Uterus (tissue), 4 donors: ENCODE measurements around the gene PIAS1. TPM values are rescaled to one million over a fixed set of nuclear protein-coding genes. Genes with fewer than 3 reads are reported as not detected.
A peak's percentile ranks its signal among the peaks of the same experiment; 100 is the strongest.
"Not testable (repeated sequence)": the region's sequence is repeated elsewhere in the genome, so short reads cannot be mapped to it uniquely, and the experiment has no call there.

Source experiments
- DNase-seq, 2 donors: peaks; one replicate each; pipeline ENCODE4 v3.0.0-alpha.2; 2019 to 2020
- H3K27ac ChIP-seq, 2 donors: fragments of 200-600 bp; sonication (generic); 1 replicate in 1 of 2; 2 replicates in 1 of 2; pipeline ENCODE4 v1.5.1; 2016 to 2018
- H3K27me3 ChIP-seq, 2 donors: fragments of 200-600 bp; sonication (generic); one replicate each; pipeline ENCODE4 v1.5.1; 2018 to 2019; ENCODE audit warnings: control low read depth in 1 of 2
- H3K36me3 ChIP-seq, 2 donors: fragments of 200-600 bp; sonication (generic); one replicate each; pipeline ENCODE4 v1.5.1; 2019; ENCODE audit warnings: control low read depth in 1 of 2
- H3K4me1 ChIP-seq, 2 donors: fragments of 200-600 bp; sonication (generic); one replicate each; pipeline ENCODE4 v1.5.1; 2018 to 2019; ENCODE audit warnings: control low read depth in 1 of 2
- H3K4me3 ChIP-seq, 2 donors: fragments of 200-600 bp; sonication (generic); 1 replicate in 1 of 2; 2 replicates in 1 of 2; pipeline ENCODE4 v1.5.1; 2018 to 2019; ENCODE audit warnings: mild to moderate bottlenecking in 1 of 2
- H3K9me3 ChIP-seq, 2 donors: fragments of 200-600 bp; sonication (generic); one replicate each; pipeline ENCODE4 v1.5.1; 2019; ENCODE audit warnings: control low read depth in 1 of 2
- POLR2A ChIP-seq, 2 donors: fragments of 450-650 bp; IDR thresholded peaks; one replicate each; pipeline ENCODE4 v1.6.1; 2016; ENCODE audit warnings: antibody characterized with exemption in 2 of 2, mild to moderate bottlenecking in 1 of 2, moderate library complexity in 1 of 2
- intact Hi-C: fragments of 100-400 bp; cut with DNase I; formaldehyde crosslinking; loops from one replicate; pipeline ENCODE4 v1.15.1; 2023; ENCODE audit warnings: low total_unique reads
- total RNA-seq, 4 donors: library from RNA; depleted of rRNA in 3 of 4; stranded (reverse); fragments of >200 nt in 3 of 4; gene quantifications; one replicate each; pipeline versions ENCODE4 v1.1.0 to v1.2.4, GENCODE V29; 2014 to 2023
- TF ChIP-seq, protein P1 (sequence below), 4 experiments: fragments of 200-600 bp in 2 of 4; fragments of 450-650 bp in 2 of 4; sonication (generic) in 2 of 4; IDR thresholded peaks; one replicate each; pipeline ENCODE4 v1.5.1; 2016 to 2019; ENCODE audit warnings: antibody characterized with exemption in 4 of 4, mild to moderate bottlenecking in 2 of 4, moderate library complexity in 1 of 4
- donor health status: DM: yes; HTN: yes; CAD: no.

Gene PIAS1
- total RNA-seq, 4 donors from 2014 or later = 19.1 to 171 (median 95.9) TPM

DNA sequence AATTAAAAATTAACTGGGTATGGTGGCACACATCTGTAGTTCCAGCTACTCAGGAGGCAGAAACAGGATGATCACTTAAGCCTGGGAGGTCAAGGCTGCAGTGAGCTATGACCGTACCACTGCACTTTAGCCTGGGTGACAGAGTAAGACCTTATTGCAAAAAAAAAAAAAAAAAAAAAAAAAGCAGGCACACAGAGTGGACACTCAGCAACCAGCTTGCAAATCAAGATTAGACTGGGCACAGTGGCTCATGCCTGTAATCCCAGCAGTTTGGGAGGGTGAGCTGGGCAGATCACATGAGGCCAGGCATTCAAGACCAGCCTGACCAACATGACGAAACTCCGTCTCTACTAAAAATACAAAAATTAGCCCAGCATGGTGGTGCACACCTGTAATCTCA lies 170.0 kb downstream of the PIAS1 start:
- TF ChIP-seq POLR2A (IDR thresholded peaks at IDR 0.05) = no peak
- TF ChIP-seq, protein P1, sequence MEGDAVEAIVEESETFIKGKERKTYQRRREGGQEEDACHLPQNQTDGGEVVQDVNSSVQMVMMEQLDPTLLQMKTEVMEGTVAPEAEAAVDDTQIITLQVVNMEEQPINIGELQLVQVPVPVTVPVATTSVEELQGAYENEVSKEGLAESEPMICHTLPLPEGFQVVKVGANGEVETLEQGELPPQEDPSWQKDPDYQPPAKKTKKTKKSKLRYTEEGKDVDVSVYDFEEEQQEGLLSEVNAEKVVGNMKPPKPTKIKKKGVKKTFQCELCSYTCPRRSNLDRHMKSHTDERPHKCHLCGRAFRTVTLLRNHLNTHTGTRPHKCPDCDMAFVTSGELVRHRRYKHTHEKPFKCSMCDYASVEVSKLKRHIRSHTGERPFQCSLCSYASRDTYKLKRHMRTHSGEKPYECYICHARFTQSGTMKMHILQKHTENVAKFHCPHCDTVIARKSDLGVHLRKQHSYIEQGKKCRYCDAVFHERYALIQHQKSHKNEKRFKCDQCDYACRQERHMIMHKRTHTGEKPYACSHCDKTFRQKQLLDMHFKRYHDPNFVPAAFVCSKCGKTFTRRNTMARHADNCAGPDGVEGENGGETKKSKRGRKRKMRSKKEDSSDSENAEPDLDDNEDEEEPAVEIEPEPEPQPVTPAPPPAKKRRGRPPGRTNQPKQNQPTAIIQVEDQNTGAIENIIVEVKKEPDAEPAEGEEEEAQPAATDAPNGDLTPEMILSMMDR (IDR thresholded peaks at IDR 0.05) = no peak
- Histone ChIP-seq H3K27me3 (no peaks in the 10 kb centered on the region), H3K9me3 (no peaks in the 10 kb centered on the region), H3K4me3 (no peak overlapping the region), H3K36me3 (no peaks in the 10 kb centered on the region), H3K27ac (no peak overlapping the region), H3K4me1 (no peaks in the 10 kb centered on the region)
- DNase-seq = no peak
- intact Hi-C loops = no loop called here

DNA sequence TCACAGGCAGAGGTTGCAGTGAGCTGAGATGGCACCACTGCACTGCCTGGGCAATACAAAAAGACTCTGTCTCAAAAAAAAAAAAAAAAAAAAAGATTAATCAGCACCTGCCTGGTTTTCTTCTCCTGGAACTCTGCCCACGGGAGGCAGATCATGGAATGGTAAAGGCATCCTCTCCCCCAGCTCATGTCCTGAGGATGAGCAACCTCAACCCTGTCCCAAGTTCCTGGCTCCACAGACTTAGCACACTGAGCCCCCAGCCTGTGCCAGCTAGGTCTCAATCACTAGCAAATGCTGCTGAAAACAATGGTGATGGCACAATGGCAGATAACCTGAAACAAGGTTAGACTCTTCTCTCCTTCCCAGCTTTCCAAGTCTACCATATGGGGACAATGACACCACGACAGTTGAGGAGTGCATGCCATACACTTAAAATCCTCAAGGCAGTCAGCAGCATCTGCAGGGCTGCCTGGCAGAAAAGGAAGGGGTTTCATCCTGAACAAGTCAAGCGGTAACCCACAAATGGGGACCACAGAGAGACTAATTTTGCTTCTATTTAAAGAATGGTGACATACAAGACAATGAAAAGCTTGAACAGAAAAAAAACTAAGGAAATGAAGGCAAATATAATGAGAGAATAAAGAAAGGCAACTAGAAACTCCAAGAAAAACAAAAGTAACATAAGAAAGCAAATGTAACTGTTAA lies 170.6 kb downstream of the PIAS1 start:
- no peak for DNase-seq
- no peak for TF ChIP-seq POLR2A (IDR thresholded peaks at IDR 0.05)
- TF ChIP-seq, protein P1 (IDR thresholded peaks at IDR 0.05) = no peak
- Histone ChIP-seq H3K27ac (no peak overlapping the region), H3K9me3 (no peaks in the 10 kb centered on the region), H3K4me1 (no peaks in the 10 kb centered on the region), H3K36me3 (no peaks in the 10 kb centered on the region), H3K4me3 (no peak overlapping the region), H3K27me3 (no peaks in the 10 kb centered on the region)
- intact Hi-C loops = no loop called here

DNA sequence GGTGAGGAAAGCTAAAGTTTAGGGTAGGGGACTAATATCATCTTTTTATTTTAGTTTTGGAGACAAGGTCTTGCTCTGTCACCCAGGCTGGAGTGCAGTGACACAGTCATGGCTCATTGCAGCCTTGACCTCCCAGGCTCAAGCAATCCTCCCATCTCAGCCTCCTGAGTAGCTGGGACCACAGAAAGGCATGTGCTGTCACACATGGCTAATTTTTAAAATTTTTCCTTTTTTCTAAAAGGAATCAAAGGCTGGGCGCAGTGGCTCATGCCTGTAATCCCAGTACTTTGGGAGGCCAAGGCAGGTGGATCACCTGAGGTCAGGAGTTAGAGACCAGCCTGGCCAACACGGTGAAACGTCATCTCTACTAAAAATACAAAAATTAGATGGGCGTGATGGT lies 171.3 kb downstream of the PIAS1 start:
- H3K9me3 ChIP-seq, H3K27me3 ChIP-seq, H3K27ac ChIP-seq, H3K4me3 ChIP-seq, H3K36me3 ChIP-seq, H3K4me1 ChIP-seq, DNase-seq, intact Hi-C loops: not testable (repeated sequence)

DNA sequence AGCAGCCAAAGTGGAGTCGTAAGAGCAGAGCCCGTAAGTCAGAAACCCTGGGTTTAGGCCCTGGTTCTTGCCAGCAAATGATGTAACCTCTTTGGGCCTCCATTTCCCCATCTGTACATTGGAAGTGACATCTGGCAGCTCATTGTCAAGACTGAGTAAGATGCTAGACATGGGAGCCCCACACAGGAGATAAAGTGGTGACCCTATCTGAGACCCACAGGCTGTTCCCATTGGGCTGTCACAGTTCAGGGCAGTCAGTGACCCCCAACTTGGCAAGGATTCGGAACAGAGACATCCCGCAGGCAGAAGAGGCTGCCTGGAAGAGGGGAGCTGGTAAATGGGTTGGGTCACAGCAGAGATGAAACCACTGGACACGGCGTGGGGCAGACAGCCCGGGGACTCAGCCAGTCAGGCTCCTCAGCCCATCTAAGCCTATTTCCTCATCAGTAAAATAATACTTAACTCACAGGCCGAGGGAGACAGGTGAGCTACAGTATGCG lies 173.6 kb downstream of the PIAS1 start:
- TF ChIP-seq, protein P1 (IDR thresholded peaks at IDR 0.05) = no peak
- no peak for TF ChIP-seq POLR2A (IDR thresholded peaks at IDR 0.05)
- H3K4me3 ChIP-seq = no peak overlapping the region
- no peaks in the 10 kb centered on the region for H3K9me3 ChIP-seq
- peaks cover 0 to 5% of the 10 kb centered on the region in 2 donors for H3K4me1 ChIP-seq
- intact Hi-C loops = no loop called here
- no peak for DNase-seq
- no peak overlapping the region for H3K27ac ChIP-seq
- no peaks in the 10 kb centered on the region for H3K36me3 ChIP-seq
- H3K27me3 ChIP-seq = no peaks in the 10 kb centered on the region

DNA sequence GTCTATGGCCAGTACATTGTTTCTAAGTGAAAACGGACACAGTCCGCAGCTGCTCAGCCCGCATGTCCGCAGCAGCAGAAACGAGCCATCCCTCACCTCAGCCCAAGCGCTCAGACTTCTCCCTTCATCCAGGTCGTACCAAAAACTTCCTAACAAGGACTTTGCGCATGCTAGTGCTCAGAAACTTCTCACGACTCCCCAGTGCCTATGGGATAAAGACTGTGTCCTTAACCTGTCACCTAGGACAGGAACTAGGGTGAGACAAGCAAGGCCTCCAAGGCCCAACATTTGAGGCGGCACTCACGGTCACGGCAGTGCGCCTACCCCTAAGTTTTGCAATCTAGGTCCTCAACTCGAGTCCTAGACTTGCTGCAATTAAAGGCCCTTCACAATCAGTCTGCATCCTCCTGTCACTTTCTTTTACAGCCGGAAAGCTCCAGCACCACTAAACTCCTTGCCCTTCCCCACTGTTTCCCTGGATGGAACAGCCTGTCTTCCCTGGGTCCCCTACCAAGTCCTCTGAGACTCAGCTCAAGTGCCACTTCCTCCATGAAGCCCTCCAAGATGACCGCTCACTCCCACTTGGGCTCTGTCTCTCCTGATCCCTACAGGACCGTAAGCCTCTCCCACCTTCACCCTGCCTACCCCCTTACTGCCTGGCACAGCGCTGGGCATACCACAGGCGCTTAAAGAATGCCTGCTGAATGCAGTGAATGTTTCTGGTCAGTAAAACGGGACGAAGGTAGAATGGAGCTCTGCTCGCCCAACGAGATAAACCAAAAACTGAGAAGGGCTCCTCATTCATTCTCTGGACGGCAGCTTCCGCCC lies 174.2 kb downstream of the PIAS1 start:
- Histone ChIP-seq H3K9me3 (no peaks in the 10 kb centered on the region), H3K4me3 (peak overlapping the region; percentile 74 to 90), H3K36me3 (no peaks in the 10 kb centered on the region), H3K27ac (peak overlapping the region in 1 of 2 donors; percentile 71), H3K4me1 (peaks cover 0 to 5% of the 10 kb centered on the region in 2 donors), H3K27me3 (no peaks in the 10 kb centered on the region)
- intact Hi-C loops = no loop called here
- no peak for DNase-seq
- no peak for TF ChIP-seq POLR2A (IDR thresholded peaks at IDR 0.05)
- TF ChIP-seq, protein P1 (IDR thresholded peaks at IDR 0.05) = no peak
